H9 (cell line): ENCODE data around the gene TEKT5. TPM values are rescaled to one million over a fixed set of nuclear protein-coding genes. Genes with fewer than 3 reads are reported as not detected.

Source experiments
- DNase-seq: peaks from one replicate; pipeline ENCODE4 v3.0.0-alpha.2; 2017
- H2AFZ ChIP-seq: one replicate; pipeline ENCODE4 v1.6.1; 2013; ENCODE audit warnings: mild to moderate bottlenecking, low read length, control low read depth, moderate library complexity
- H2AK5ac ChIP-seq: 2 replicates; pipeline ENCODE4 v1.6.1; 2013; ENCODE audit warnings: low read length, control low read depth, mixed read lengths; ENCODE audit not compliant: insufficient read length
- H2BK120ac ChIP-seq: one replicate; pipeline ENCODE4 v1.6.1; 2013; ENCODE audit warnings: low read depth, mild to moderate bottlenecking, low read length, control low read depth, inconsistent platforms; ENCODE audit not compliant: poor library complexity, severe bottlenecking
- H2BK12ac ChIP-seq: 2 replicates; pipeline ENCODE4 v1.6.1; 2013; ENCODE audit warnings: low read length, control low read depth, mixed read lengths, low read depth; ENCODE audit not compliant: insufficient read length
- H2BK15ac ChIP-seq: 2 replicates; pipeline ENCODE4 v1.6.1; 2013; ENCODE audit warnings: low read depth, low read length, control low read depth
- H2BK20ac ChIP-seq: one replicate; pipeline ENCODE4 v1.6.1; 2013; ENCODE audit warnings: low read depth, mild to moderate bottlenecking, low read length, control low read depth, inconsistent platforms; ENCODE audit not compliant: poor library complexity, severe bottlenecking
- H2BK5ac ChIP-seq: 2 replicates; pipeline ENCODE4 v1.6.1; 2013; ENCODE audit warnings: low read length, control low read depth, mixed read lengths; ENCODE audit not compliant: insufficient read length
- H3K14ac ChIP-seq: 2 replicates; pipeline ENCODE4 v1.6.1; 2013; ENCODE audit warnings: low read length, control low read depth; ENCODE audit not compliant: insufficient read depth
- H3K18ac ChIP-seq: 2 replicates; pipeline ENCODE4 v1.6.1; 2013; ENCODE audit warnings: low read depth, mild to moderate bottlenecking, mixed read lengths, low read length, control low read depth; ENCODE audit not compliant: insufficient read length
- H3K23ac ChIP-seq: 2 replicates; pipeline ENCODE4 v1.6.1; 2013; ENCODE audit warnings: low read length, control low read depth, mixed read lengths, low read depth; ENCODE audit not compliant: insufficient read length
- H3K23me2 ChIP-seq: 2 replicates; pipeline ENCODE4 v1.6.1; 2013; ENCODE audit warnings: low read depth, mild to moderate bottlenecking, mixed read lengths, low read length, control low read depth; ENCODE audit not compliant: insufficient read length, poor library complexity, severe bottlenecking
- H3K27ac ChIP-seq: 2 replicates; pipeline ENCODE4 v1.5.1; 2013; ENCODE audit warnings: low read length, control low read depth, mixed read lengths, low read depth; ENCODE audit not compliant: insufficient read length
- H3K27me3 ChIP-seq: 2 replicates; pipeline ENCODE4 v1.6.1; 2013; ENCODE audit warnings: low read length, control low read depth, inconsistent platforms; ENCODE audit not compliant: insufficient read depth
- H3K4ac ChIP-seq: 2 replicates; pipeline ENCODE4 v1.6.1; 2013; ENCODE audit warnings: low read depth, mild to moderate bottlenecking, control low read depth, inconsistent platforms, low read length, moderate library complexity
- H3K4me1 ChIP-seq: 2 replicates; pipeline ENCODE4 v1.6.1; 2013; ENCODE audit warnings: low read length, control low read depth, inconsistent platforms; ENCODE audit not compliant: insufficient read depth
- H3K4me2 ChIP-seq: 2 replicates; pipeline ENCODE4 v1.6.1; 2013; ENCODE audit warnings: low read length, control low read depth, mixed read lengths; ENCODE audit not compliant: insufficient read length, insufficient read depth
- H3K56ac ChIP-seq: 2 replicates; pipeline ENCODE4 v1.6.1; 2013; ENCODE audit warnings: low read depth, mild to moderate bottlenecking, mixed read lengths, low read length, control low read depth; ENCODE audit not compliant: insufficient read length
- H3K79me1 ChIP-seq: 2 replicates; pipeline ENCODE4 v1.6.1; 2013; ENCODE audit warnings: low read depth, mild to moderate bottlenecking, moderate library complexity, low read length, control low read depth, inconsistent platforms; ENCODE audit not compliant: insufficient read depth, poor library complexity, severe bottlenecking
- H3K79me2 ChIP-seq: 2 replicates; pipeline ENCODE4 v1.6.1; 2013; ENCODE audit warnings: low read length, control low read depth, inconsistent platforms; ENCODE audit not compliant: insufficient read depth
- H3K9ac ChIP-seq: 2 replicates; pipeline ENCODE4 v1.6.1; 2013; ENCODE audit warnings: low read length, control low read depth, mixed read lengths; ENCODE audit not compliant: insufficient read length; ENCODE audit errors: extremely low read depth
- H3K9me3 ChIP-seq: one replicate; pipeline ENCODE4 v1.6.1; 2013; ENCODE audit warnings: low read depth, low read length, inconsistent platforms; ENCODE audit not compliant: control insufficient read depth
- H3T11ph ChIP-seq: one replicate; pipeline ENCODE4 v1.6.1; 2013; ENCODE audit warnings: mild to moderate bottlenecking, low read length, control low read depth, inconsistent platforms
- H4K20me1 ChIP-seq: one replicate; pipeline ENCODE4 v1.6.1; 2013; ENCODE audit not compliant: control insufficient read depth, insufficient read length, insufficient read depth
- H4K5ac ChIP-seq: 2 replicates; pipeline ENCODE4 v1.6.1; 2013; ENCODE audit warnings: low read depth, mild to moderate bottlenecking, mixed read lengths, low read length, control low read depth; ENCODE audit not compliant: insufficient read length
- H4K8ac ChIP-seq: replicated peaks from 2 replicates; pipeline ENCODE4 v1.6.1; 2013; ENCODE audit warnings: low read length, control low read depth, mixed read lengths, low read depth; ENCODE audit not compliant: insufficient read length
- H4K91ac ChIP-seq: 2 replicates; pipeline ENCODE4 v1.6.1; 2013; ENCODE audit warnings: low read depth, mild to moderate bottlenecking, moderate library complexity, mixed read lengths, low read length, control low read depth; ENCODE audit not compliant: insufficient read length
- H3K27ac Mint-ChIP-seq, 3 experiments: 2 replicates in 2 of 3; 3 replicates in 1 of 3; pipeline ENCODE4 v1.8.0; 2020 to 2021; ENCODE audit warnings: mixed read lengths in 3 of 3, mild to moderate bottlenecking in 1 of 3, moderate library complexity in 1 of 3
- H3K27me3 Mint-ChIP-seq: 2 replicates; pipeline ENCODE4 v1.8.0; 2021; ENCODE audit warnings: low read depth, mild to moderate bottlenecking, moderate library complexity, mixed read lengths
- H3K36me3 Mint-ChIP-seq, 3 experiments: 2 replicates in 2 of 3; 3 replicates in 1 of 3; pipeline ENCODE4 v1.8.0; 2020 to 2021; ENCODE audit warnings: low read depth in 3 of 3, mixed read lengths in 3 of 3; ENCODE audit not compliant: insufficient read depth in 1 of 3
- H3K4me1 Mint-ChIP-seq, 2 experiments: 2 replicates each; pipeline ENCODE4 v1.8.0; 2020; ENCODE audit warnings: mixed read lengths in 2 of 2
- H3K4me3 Mint-ChIP-seq, 2 experiments: 2 replicates in 1 of 2; 3 replicates in 1 of 2; pipeline ENCODE4 v1.8.0; 2020 to 2021; ENCODE audit warnings: mild to moderate bottlenecking in 2 of 2, mixed read lengths in 2 of 2, moderate library complexity in 1 of 2
- H3K9me3 Mint-ChIP-seq, 2 experiments: 2 replicates in 1 of 2; 3 replicates in 1 of 2; pipeline ENCODE4 v1.8.0; 2020; ENCODE audit warnings: mild to moderate bottlenecking in 2 of 2, mixed read lengths in 2 of 2, moderate library complexity in 1 of 2
- CTCF ChIP-seq: fragments of 200-600 bp; sonication (generic); conservative IDR thresholded peaks from 3 replicates; pipeline ENCODE4 v1.8.0; 2021; ENCODE audit warnings: antibody characterized with exemption, mild to moderate bottlenecking
- WGBS: extraction: QIAGEN DNeasy Blood & Tissue Kit; methylation state at CpG from one replicate; pipeline ENCODE4 v1.1.7; 2013; ENCODE audit warnings: missing lambda C conversion rate, low lambda C conversion rate, mixed read lengths; ENCODE audit not compliant: insufficient read length; ENCODE audit errors: extremely low coverage; 5-methylcytosine and 5-hydroxymethylcytosine counted together
- total RNA-seq: library from RNA; stranded (reverse); gene quantifications from 2 replicates; pipeline ENCODE4 v1.2.1, GENCODE V29; 2021

The TEKT5 gene
- total RNA-seq, 1 experiment from 2014 or later = 0.31 TPM

GRCh38 chr16:10678655-10679054, 16.1 kb downstream of the TEKT5 start:
- H3K14ac ChIP-seq = no peak overlapping the region
- no peaks in the 10 kb centered on the region for H4K20me1 ChIP-seq
- no peak overlapping the region for H2AK5ac ChIP-seq
- no peaks in the 10 kb centered on the region for H3K27me3 ChIP-seq
- DNase-seq = no peak
- H2BK5ac ChIP-seq = no peak overlapping the region
- no peak overlapping the region for H2BK20ac ChIP-seq
- no peak overlapping the region for H2BK15ac ChIP-seq
- no peak for TF ChIP-seq CTCF
- no CpG with 5 or more reads among the region's 2 CpGs for WGBS
- H3K79me1 ChIP-seq = no peaks in the 10 kb centered on the region
- H3K36me3 Mint-ChIP-seq = no peaks in the 10 kb centered on the region; a peak in 1 of 7 replicates
- no peak overlapping the region for H3K56ac ChIP-seq
- peaks cover 11 to 23% of the 10 kb centered on the region in 2 experiments for H3K4me1 Mint-ChIP-seq
- H3K18ac ChIP-seq = no peak overlapping the region
- no peaks in the 10 kb centered on the region for H3K9me3 ChIP-seq
- peaks cover 12% of the 10 kb centered on the region for H3K27me3 Mint-ChIP-seq
- no peak overlapping the region for H3K23ac ChIP-seq
- H3K4ac ChIP-seq = no peak overlapping the region
- H3K9me3 Mint-ChIP-seq = no peaks in the 10 kb centered on the region; a peak in 1 of 5 replicates
- no peak overlapping the region for H4K5ac ChIP-seq
- peaks cover 2% of the 10 kb centered on the region; the same call in 1 of the 2 replicates for H3K4me1 ChIP-seq
- H3K9ac ChIP-seq = no peak overlapping the region
- H2AFZ ChIP-seq = no peak overlapping the region
- no peaks in the 10 kb centered on the region for H3K23me2 ChIP-seq
- H3K79me2 ChIP-seq = no peaks in the 10 kb centered on the region
- H3T11ph ChIP-seq = no peak overlapping the region
- H3K27ac ChIP-seq = no peak overlapping the region
- no peak overlapping the region for H2BK12ac ChIP-seq
- H3K27ac Mint-ChIP-seq = peak overlapping the region in 1 of 3 experiments; percentile 46; a peak in 2 of 7 replicates
- H3K4me3 Mint-ChIP-seq = no peak overlapping the region
- no peak overlapping the region for H3K4me2 ChIP-seq
- H2BK120ac ChIP-seq = no peak overlapping the region
- H4K91ac ChIP-seq = no peak overlapping the region
- no peak overlapping the region for H4K8ac ChIP-seq
